ENCODE measurements around the gene GRM7.

The GRM7 gene

DNA sequence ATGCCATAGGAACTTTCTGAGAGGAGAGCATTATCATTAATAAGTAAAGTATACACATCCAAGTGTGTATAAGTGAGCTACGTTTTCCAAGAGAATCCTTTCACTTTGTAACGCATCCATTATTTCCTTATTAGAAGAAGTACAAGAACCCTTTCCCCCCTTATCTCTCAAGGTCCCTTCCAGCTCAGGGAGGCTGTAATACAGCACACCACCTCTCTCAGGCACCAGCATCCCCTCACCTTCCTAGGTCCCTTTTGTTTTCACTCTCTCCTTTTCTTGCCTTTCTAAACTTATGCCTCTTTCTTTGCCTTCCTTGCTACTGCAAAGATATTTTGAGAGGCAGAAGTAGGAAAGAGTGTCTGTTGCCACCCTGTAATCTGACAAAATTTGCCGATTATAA is 446.0 kb downstream of the GRM7 start:
- Histone ChIP-seq H3K4me3 (ENCODE audit: low read depth, low read length) (no peak overlapping the region), H3K9me3 (ENCODE audit: control insufficient read depth, insufficient read depth, low read depth, low read length) (no peaks in the 10 kb centered on the region), H3K27ac (ENCODE audit: extremely low read depth, low read depth, low read length) (no peak overlapping the region), H3K36me3 (ENCODE audit: control insufficient read depth in 2 of 2, insufficient read depth in 1 of 2, low read length in 2 of 2) (no peaks in the 10 kb centered on the region), H3K4me1 (ENCODE audit: control insufficient read depth, insufficient read depth, low read length) (no peaks in the 10 kb centered on the region)
- ChIA-PET CTCF (no interaction called here), POLR2A (no interaction called here)
- TF ChIP-seq ZNF140 (tag by site-specific recombination; IDR thresholded peaks at IDR 0.05) = no peak
- TF ChIP-seq KLF1 (tag by site-specific recombination; IDR thresholded peaks at IDR 0.05) = no peak
- TF ChIP-seq ZEB2 (tag by site-specific recombination; IDR thresholded peaks at IDR 0.05) = no peak
- no peak for TF ChIP-seq ZNF184 (tag by site-specific recombination; IDR thresholded peaks at IDR 0.05)
- TF ChIP-seq BCL11B (tag by site-specific recombination; IDR thresholded peaks at IDR 0.05; ENCODE audit: low read depth) = no peak
- TF ChIP-seq SP7 (tag by site-specific recombination; IDR thresholded peaks at IDR 0.05) = no peak
- no peak for TF ChIP-seq ZNF514 (tag by site-specific recombination; IDR thresholded peaks at IDR 0.05)
- no peak for TF ChIP-seq SCRT2 (tag by site-specific recombination; IDR thresholded peaks at IDR 0.05)
- TF ChIP-seq ZNF624 (tag by site-specific recombination; IDR thresholded peaks at IDR 0.05) = no peak
- TF ChIP-seq, protein P1, sequence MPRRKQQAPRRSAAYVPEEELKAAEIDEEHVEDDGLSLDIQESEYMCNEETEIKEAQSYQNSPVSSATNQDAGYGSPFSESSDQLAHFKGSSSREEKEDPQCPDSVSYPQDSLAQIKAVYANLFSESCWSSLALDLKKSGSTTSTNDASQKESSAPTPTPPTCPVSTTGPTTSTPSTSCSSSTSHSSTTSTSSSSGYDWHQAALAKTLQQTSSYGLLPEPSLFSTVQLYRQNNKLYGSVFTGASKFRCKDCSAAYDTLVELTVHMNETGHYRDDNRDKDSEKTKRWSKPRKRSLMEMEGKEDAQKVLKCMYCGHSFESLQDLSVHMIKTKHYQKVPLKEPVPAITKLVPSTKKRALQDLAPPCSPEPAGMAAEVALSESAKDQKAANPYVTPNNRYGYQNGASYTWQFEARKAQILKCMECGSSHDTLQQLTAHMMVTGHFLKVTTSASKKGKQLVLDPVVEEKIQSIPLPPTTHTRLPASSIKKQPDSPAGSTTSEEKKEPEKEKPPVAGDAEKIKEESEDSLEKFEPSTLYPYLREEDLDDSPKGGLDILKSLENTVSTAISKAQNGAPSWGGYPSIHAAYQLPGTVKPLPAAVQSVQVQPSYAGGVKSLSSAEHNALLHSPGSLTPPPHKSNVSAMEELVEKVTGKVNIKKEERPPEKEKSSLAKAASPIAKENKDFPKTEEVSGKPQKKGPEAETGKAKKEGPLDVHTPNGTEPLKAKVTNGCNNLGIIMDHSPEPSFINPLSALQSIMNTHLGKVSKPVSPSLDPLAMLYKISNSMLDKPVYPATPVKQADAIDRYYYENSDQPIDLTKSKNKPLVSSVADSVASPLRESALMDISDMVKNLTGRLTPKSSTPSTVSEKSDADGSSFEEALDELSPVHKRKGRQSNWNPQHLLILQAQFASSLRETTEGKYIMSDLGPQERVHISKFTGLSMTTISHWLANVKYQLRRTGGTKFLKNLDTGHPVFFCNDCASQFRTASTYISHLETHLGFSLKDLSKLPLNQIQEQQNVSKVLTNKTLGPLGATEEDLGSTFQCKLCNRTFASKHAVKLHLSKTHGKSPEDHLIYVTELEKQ (tag by site-specific recombination; IDR thresholded peaks at IDR 0.05; ENCODE audit: borderline replicate concordance) = no peak
- no peak for TF ChIP-seq ZNF335 (tag by site-specific recombination; conservative IDR thresholded peaks at IDR 0.05)
- no peak for TF ChIP-seq ZNF214 (tag by site-specific recombination; IDR thresholded peaks at IDR 0.05; ENCODE audit: borderline replicate concordance)
- TF ChIP-seq, protein P2, sequence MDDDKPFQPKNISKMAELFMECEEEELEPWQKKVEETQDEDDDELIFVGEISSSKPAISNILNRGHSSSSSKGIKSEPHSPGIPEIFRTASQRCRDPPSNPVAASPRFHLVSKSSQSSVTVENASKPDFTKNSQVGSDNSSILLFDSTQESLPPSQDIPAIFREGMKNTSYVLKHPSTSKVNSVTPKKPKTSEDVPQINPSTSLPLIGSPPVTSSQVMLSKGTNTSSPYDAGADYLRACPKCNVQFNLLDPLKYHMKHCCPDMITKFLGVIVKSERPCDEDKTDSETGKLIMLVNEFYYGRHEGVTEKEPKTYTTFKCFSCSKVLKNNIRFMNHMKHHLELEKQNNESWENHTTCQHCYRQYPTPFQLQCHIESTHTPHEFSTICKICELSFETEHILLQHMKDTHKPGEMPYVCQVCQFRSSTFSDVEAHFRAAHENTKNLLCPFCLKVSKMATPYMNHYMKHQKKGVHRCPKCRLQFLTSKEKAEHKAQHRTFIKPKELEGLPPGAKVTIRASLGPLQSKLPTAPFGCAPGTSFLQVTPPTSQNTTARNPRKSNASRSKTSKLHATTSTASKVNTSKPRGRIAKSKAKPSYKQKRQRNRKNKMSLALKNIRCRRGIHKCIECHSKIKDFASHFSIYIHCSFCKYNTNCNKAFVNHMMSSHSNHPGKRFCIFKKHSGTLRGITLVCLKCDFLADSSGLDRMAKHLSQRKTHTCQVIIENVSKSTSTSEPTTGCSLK (tag by site-specific recombination; IDR thresholded peaks at IDR 0.05) = no peak
- no peak for TF ChIP-seq ZNF239 (tag by site-specific recombination; IDR thresholded peaks at IDR 0.05)
- no peak for TF ChIP-seq SALL2 (tag by site-specific recombination; IDR thresholded peaks at IDR 0.05; ENCODE audit: borderline replicate concordance)
- TF ChIP-seq, protein P3, sequence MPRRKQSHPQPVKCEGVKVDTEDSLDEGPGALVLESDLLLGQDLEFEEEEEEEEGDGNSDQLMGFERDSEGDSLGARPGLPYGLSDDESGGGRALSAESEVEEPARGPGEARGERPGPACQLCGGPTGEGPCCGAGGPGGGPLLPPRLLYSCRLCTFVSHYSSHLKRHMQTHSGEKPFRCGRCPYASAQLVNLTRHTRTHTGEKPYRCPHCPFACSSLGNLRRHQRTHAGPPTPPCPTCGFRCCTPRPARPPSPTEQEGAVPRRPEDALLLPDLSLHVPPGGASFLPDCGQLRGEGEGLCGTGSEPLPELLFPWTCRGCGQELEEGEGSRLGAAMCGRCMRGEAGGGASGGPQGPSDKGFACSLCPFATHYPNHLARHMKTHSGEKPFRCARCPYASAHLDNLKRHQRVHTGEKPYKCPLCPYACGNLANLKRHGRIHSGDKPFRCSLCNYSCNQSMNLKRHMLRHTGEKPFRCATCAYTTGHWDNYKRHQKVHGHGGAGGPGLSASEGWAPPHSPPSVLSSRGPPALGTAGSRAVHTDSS (tag by site-specific recombination; IDR thresholded peaks at IDR 0.05) = no peak
- no peak for TF ChIP-seq REPIN1 (tag by site-specific recombination; IDR thresholded peaks at IDR 0.05; ENCODE audit: low read depth)
- no peak for TF ChIP-seq ZFHX2 (tag by site-specific recombination; conservative IDR thresholded peaks at IDR 0.05)
- TF ChIP-seq, protein P4, sequence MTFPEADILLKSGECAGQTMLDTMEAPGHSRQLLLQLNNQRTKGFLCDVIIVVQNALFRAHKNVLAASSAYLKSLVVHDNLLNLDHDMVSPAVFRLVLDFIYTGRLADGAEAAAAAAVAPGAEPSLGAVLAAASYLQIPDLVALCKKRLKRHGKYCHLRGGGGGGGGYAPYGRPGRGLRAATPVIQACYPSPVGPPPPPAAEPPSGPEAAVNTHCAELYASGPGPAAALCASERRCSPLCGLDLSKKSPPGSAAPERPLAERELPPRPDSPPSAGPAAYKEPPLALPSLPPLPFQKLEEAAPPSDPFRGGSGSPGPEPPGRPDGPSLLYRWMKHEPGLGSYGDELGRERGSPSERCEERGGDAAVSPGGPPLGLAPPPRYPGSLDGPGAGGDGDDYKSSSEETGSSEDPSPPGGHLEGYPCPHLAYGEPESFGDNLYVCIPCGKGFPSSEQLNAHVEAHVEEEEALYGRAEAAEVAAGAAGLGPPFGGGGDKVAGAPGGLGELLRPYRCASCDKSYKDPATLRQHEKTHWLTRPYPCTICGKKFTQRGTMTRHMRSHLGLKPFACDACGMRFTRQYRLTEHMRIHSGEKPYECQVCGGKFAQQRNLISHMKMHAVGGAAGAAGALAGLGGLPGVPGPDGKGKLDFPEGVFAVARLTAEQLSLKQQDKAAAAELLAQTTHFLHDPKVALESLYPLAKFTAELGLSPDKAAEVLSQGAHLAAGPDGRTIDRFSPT (tag by site-specific recombination; IDR thresholded peaks at IDR 0.05) = no peak
